ENCODE data around the gene IMP4. TPM values are rescaled to one million over a fixed set of nuclear protein-coding genes. Genes with fewer than 3 reads are reported as not detected.

Gene IMP4
- total RNA-seq, 3 donors from 2014 or later = 94.7 to 114 (median 113) TPM

- no peak overlapping the region for H3K27ac ChIP-seq
- peak; percentile 62 to 93 for DNase-seq (ENCODE audit: low spot score in 2 of 2)
- no peaks in the 10 kb centered on the region for H3K4me1 ChIP-seq
- no peaks in the 10 kb centered on the region for H3K9me3 ChIP-seq
- intact Hi-C loops (cut with DNase I; ENCODE audit: low total_unique reads) = no loop called here
- no peaks in the 10 kb centered on the region for H3K36me3 ChIP-seq
- TF ChIP-seq POLR2AphosphoS5 (IDR thresholded peaks at IDR 0.05) = no peak
- TF ChIP-seq POLR2A (IDR thresholded peaks at IDR 0.05) = no peak
- TF ChIP-seq CTCF (IDR thresholded peaks at IDR 0.05) = no peak
- no peaks in the 10 kb centered on the region for H3K27me3 ChIP-seq
- H3K4me3 ChIP-seq = peak overlapping the region in 2 of 3 donors; percentile 17 to 27
Observed at GRCh38 chr2:130336877-130337734, 5.6 kb upstream of the IMP4 start.

- DNase-seq (ENCODE audit: low spot score in 2 of 2) = no peak
- H3K36me3 ChIP-seq = no peaks in the 10 kb centered on the region
- TF ChIP-seq POLR2A (IDR thresholded peaks at IDR 0.05) (no peak), CTCF (IDR thresholded peaks at IDR 0.05) (no peak), POLR2AphosphoS5 (IDR thresholded peaks at IDR 0.05) (no peak)
- no peaks in the 10 kb centered on the region for H3K4me1 ChIP-seq
- H3K9me3 ChIP-seq = no peaks in the 10 kb centered on the region
- H3K27ac ChIP-seq = no peak overlapping the region
- H3K4me3 ChIP-seq = no peak overlapping the region
- intact Hi-C loops (cut with DNase I; ENCODE audit: low total_unique reads) = no loop called here
- H3K27me3 ChIP-seq = no peaks in the 10 kb centered on the region
Observed at GRCh38 chr2:130337735-130338325, 4.9 kb upstream of the IMP4 start.

- Histone ChIP-seq H3K27ac (no peak overlapping the region), H3K27me3 (no peaks in the 10 kb centered on the region), H3K36me3 (no peaks in the 10 kb centered on the region), H3K9me3 (no peaks in the 10 kb centered on the region), H3K4me3 (no peak overlapping the region), H3K4me1 (peaks cover 0 to 7% of the 10 kb centered on the region in 2 donors)
- intact Hi-C loops (cut with DNase I; ENCODE audit: low total_unique reads) = no loop called here
- no peak for DNase-seq (ENCODE audit: low spot score in 2 of 2)
- no peak for TF ChIP-seq POLR2AphosphoS5 (IDR thresholded peaks at IDR 0.05)
- no peak for TF ChIP-seq POLR2A (IDR thresholded peaks at IDR 0.05)
- no peak for TF ChIP-seq CTCF (IDR thresholded peaks at IDR 0.05)
Observed at GRCh38 chr2:130338793-130339345, 3.8 kb upstream of the IMP4 start.

- Histone ChIP-seq H3K27me3 (no peaks in the 10 kb centered on the region), H3K27ac (no peak overlapping the region), H3K9me3 (no peaks in the 10 kb centered on the region), H3K4me1 (peaks cover 0 to 7% of the 10 kb centered on the region in 2 donors), H3K36me3 (no peaks in the 10 kb centered on the region), H3K4me3 (no peak overlapping the region)
- intact Hi-C loops (cut with DNase I; ENCODE audit: low total_unique reads) = no loop called here
- DNase-seq (ENCODE audit: low spot score in 2 of 2) = no peak
- TF ChIP-seq POLR2A (IDR thresholded peaks at IDR 0.05) (no peak), POLR2AphosphoS5 (IDR thresholded peaks at IDR 0.05) (no peak), CTCF (IDR thresholded peaks at IDR 0.05) (no peak)
Observed at GRCh38 chr2:130339885-130340745, 2.6 kb upstream of the IMP4 start.

Measured in breast epithelium (tissue), 4 donors.